Fibroblast of lung (primary cell): Measurements from ENCODE around the gene MSGN1. TPM values are rescaled to one million over a fixed set of nuclear protein-coding genes. Genes with fewer than 3 reads are reported as not detected.

Experiments used
- DNase-seq, 2 donors: peaks; one replicate each; pipeline versions ENCODE4 v3.0.0 to v3.0.0-alpha.2; 2010; ENCODE audit warnings: low read depth in 2 of 2
- H2AFZ ChIP-seq: 2 replicates; pipeline ENCODE4 v1.5.1; 2012; ENCODE audit warnings: low read length, control low read depth, inconsistent platforms
- H3K27ac ChIP-seq: 2 replicates; pipeline ENCODE4 v1.5.1; 2011; ENCODE audit warnings: low read length, control low read depth; ENCODE audit not compliant: insufficient read depth
- H3K27me3 ChIP-seq: 2 replicates; pipeline ENCODE4 v1.5.1; 2011; ENCODE audit warnings: mild to moderate bottlenecking, low read length; ENCODE audit not compliant: control insufficient read depth, insufficient read depth
- H3K36me3 ChIP-seq: 2 replicates; pipeline ENCODE4 v1.5.1; 2011; ENCODE audit warnings: low read length; ENCODE audit not compliant: control insufficient read depth, insufficient read depth
- H3K4me1 ChIP-seq: 2 replicates; pipeline ENCODE4 v1.5.1; 2011; ENCODE audit warnings: low read length; ENCODE audit not compliant: control insufficient read depth, insufficient read depth; ENCODE audit errors: extremely low read depth
- H3K4me2 ChIP-seq: 2 replicates; pipeline ENCODE4 v1.5.1; 2011; ENCODE audit warnings: low read length, control low read depth; ENCODE audit not compliant: insufficient read depth; ENCODE audit errors: extremely low read depth
- H3K4me3 ChIP-seq, 4 experiments: fragments of 200-600 bp in 1 of 4; sonication (generic) in 1 of 4; replicated peaks in 1 of 4; 2 replicates each; pipeline ENCODE4 v1.5.1; 2011 to 2016; ENCODE audit warnings: low read length in 4 of 4, low read depth in 3 of 4, mild to moderate bottlenecking in 3 of 4, control low read depth in 2 of 4, inconsistent platforms in 1 of 4, mixed read lengths in 1 of 4; ENCODE audit not compliant: insufficient read depth in 1 of 4; ENCODE audit errors: control extremely low read depth in 1 of 4
- H3K79me2 ChIP-seq: 2 replicates; pipeline ENCODE4 v1.5.1; 2012; ENCODE audit warnings: mild to moderate bottlenecking, low read length, inconsistent platforms; ENCODE audit not compliant: control insufficient read depth, insufficient read depth
- H3K9ac ChIP-seq: 2 replicates; pipeline ENCODE4 v1.5.1; 2011; ENCODE audit warnings: mild to moderate bottlenecking, low read length, control low read depth; ENCODE audit not compliant: insufficient read depth
- H3K9me3 ChIP-seq: 2 replicates; pipeline ENCODE4 v1.5.1; 2012; ENCODE audit warnings: low read depth, low read length; ENCODE audit not compliant: control insufficient read depth, insufficient read depth
- H4K20me1 ChIP-seq: 2 replicates; pipeline ENCODE4 v1.5.1; 2011; ENCODE audit warnings: low read length; ENCODE audit not compliant: control insufficient read depth, insufficient read depth; ENCODE audit errors: extremely low read depth
- CTCF ChIP-seq, 2 donors: IDR thresholded peaks in 1 of 2; conservative IDR thresholded peaks in 1 of 2; 1 replicate in 1 of 2; 2 replicates in 1 of 2; pipeline ENCODE4 v1.5.1; 2011 to 2012; ENCODE audit warnings: low read length in 2 of 2, control low read depth in 1 of 2, inconsistent platforms in 1 of 2, low read depth in 1 of 2, mild to moderate bottlenecking in 1 of 2
- EZH2 ChIP-seq: IDR thresholded peaks from 2 replicates; pipeline ENCODE4 v1.5.1; 2012; ENCODE audit warnings: low read length, control low read depth, mild to moderate bottlenecking; ENCODE audit errors: missing control alignments
- polyA plus RNA-seq, 2 donors: library from polyadenylated mRNA; depleted of rRNA in 1 of 2; stranded (reverse) in 1 of 2; unstranded in 1 of 2; fragments of >200 nt; gene quantifications; 2 replicates each; pipeline ENCODE4 v1.2.1, GENCODE V29; 2011 to 2012; ENCODE audit warnings: missing spikeins in 1 of 2
- total RNA-seq: library from RNA; depleted of rRNA; stranded (reverse); fragments of >200 nt; gene quantifications from 2 replicates; pipeline ENCODE4 v1.2.1, GENCODE V29; 2014

MSGN1 gene
- total and polyA plus RNA-seq, 2 donors (not counting 1 experiment from before 2014, with no cell fraction given): not detected

GRCh38 chr2:17827316-17827715 is 11.1 kb downstream of the MSGN1 start:
- no peak for TF ChIP-seq CTCF (conservative IDR thresholded peaks at IDR 0.05 in 1 of 2, IDR thresholded peaks at IDR 0.05 in 1 of 2; ENCODE audit: low read depth in 1 of 2, low read length in 2 of 2)
- TF ChIP-seq EZH2: no peak

DNA sequence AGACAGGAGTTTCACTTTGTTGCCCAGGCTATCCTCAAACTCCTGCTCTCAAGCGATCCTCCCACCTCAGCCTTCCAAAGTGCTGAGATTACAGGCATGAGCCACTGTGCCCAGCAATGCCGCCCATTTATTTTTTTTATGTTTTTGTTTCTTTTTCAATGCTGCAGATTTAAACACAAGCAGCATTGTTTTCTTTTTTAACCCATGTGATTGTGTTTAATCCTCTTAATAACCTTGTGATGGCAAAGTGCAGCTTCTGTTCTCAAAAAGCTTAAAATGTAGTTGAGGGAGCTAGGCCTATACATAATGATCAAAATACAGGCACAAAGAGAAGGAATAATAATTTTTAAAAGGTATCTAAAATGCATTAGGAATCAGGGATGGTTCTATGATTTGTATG is 11.5 kb downstream of the MSGN1 start:
- H3K9ac ChIP-seq: no peak overlapping the region
- H3K27ac ChIP-seq: no peak overlapping the region
- no peak overlapping the region for H3K4me2 ChIP-seq
- H3K9me3 ChIP-seq: no peaks in the 10 kb centered on the region
- no peaks in the 10 kb centered on the region for H3K79me2 ChIP-seq
- no peaks in the 10 kb centered on the region for H3K36me3 ChIP-seq
- no peak overlapping the region for H2AFZ ChIP-seq
- no peak for DNase-seq
- H3K27me3 ChIP-seq: no peaks in the 10 kb centered on the region
- no peak overlapping the region for H3K4me3 ChIP-seq
- TF ChIP-seq EZH2: no peak
- TF ChIP-seq CTCF (conservative IDR thresholded peaks at IDR 0.05 in 1 of 2, IDR thresholded peaks at IDR 0.05 in 1 of 2; ENCODE audit: low read depth in 1 of 2, low read length in 2 of 2): no peak
- no peaks in the 10 kb centered on the region for H4K20me1 ChIP-seq
- H3K4me1 ChIP-seq: no peaks in the 10 kb centered on the region

More at GRCh38 chr2:17827316-17827715, 11.1 kb downstream of the MSGN1 start:
- H3K4me3 ChIP-seq: no peak overlapping the region
- H3K9ac ChIP-seq: no peak overlapping the region
- DNase-seq: no peak
- H3K79me2 ChIP-seq: no peaks in the 10 kb centered on the region
- H3K4me1 ChIP-seq: no peaks in the 10 kb centered on the region
- H3K36me3 ChIP-seq: no peaks in the 10 kb centered on the region
- H3K27me3 ChIP-seq: no peaks in the 10 kb centered on the region
- no peaks in the 10 kb centered on the region for H3K9me3 ChIP-seq
- no peak overlapping the region for H3K4me2 ChIP-seq
- no peak overlapping the region for H3K27ac ChIP-seq
- H2AFZ ChIP-seq: no peak overlapping the region
- no peaks in the 10 kb centered on the region for H4K20me1 ChIP-seq

DNA sequence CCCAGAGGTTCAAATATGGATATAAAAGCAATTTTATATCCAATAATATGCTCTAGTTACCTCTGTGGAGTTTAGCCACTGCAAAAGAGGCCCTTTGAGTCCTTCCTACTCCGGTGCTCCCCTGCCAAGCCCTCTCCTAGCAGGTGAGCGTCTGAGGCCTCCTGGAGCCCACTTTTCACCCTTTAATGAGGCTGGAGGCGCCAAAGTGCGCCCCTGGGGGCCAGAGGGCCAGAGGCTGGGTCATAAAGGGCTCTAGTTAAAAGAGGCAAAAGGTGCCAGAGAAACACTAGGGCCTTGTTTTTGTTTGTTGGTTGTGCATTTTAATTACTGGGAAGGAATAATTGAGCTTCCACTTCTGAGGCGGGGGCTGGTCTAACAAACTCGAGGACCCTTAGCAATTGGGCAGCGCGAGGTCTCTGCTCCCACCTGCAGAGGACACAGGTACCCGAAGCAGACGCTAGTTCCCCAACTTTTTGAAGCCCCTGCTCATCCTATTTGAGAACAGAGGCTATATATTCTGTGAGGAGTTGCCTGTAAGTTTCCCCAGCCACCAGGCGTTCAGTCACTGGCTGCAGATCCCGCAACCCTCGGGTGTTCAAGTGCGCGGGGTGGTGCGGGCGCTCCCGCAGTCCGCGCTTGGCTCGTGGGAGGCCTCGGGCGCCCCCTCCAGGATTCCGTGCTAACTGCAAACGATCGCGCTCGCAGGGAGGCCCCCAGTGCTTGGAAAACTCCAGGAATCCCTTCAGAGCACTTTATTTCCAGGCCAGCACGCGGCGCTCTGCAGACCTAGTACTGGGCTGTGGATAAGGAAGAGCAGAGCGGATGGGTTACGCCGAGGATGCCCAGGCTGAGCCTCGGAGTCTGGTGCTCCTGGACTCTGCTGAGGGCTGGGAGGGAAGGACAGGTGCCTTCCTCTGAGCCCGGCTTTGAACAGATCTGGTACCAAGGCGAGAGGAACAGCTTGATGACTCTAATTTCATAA is 14.1 kb downstream of the MSGN1 start:
- H2AFZ ChIP-seq: no peak overlapping the region
- H3K79me2 ChIP-seq: no peaks in the 10 kb centered on the region
- H3K4me3 ChIP-seq: peak overlapping the region in 2 of 4 experiments; percentile 27 to 32
- H3K4me2 ChIP-seq: peak overlapping the region; percentile 19
- H3K9me3 ChIP-seq: no peaks in the 10 kb centered on the region
- DNase-seq: peak; percentile 69 to 78
- TF ChIP-seq CTCF (conservative IDR thresholded peaks at IDR 0.05 in 1 of 2, IDR thresholded peaks at IDR 0.05 in 1 of 2; ENCODE audit: low read depth in 1 of 2, low read length in 2 of 2): peak; percentile 83 to 86
- TF ChIP-seq EZH2: no peak
- H3K27ac ChIP-seq: no peak overlapping the region
- H3K9ac ChIP-seq: no peak overlapping the region
- H3K36me3 ChIP-seq: no peaks in the 10 kb centered on the region
- H3K27me3 ChIP-seq: no peaks in the 10 kb centered on the region
- H4K20me1 ChIP-seq: no peaks in the 10 kb centered on the region
- H3K4me1 ChIP-seq: no peaks in the 10 kb centered on the region
